HepG2 (cell line): ENCODE measurements around the gene EPN3. TPM values are rescaled to one million over a fixed set of nuclear protein-coding genes. Genes with fewer than 3 reads are reported as not detected.

ENCODE experiments used
- GZF1 ChIP-seq: sonication (generic); formaldehyde crosslinking; IDR thresholded peaks from 2 replicates; pipeline ENCODE4 v1.5.1; 2020; ENCODE audit warnings: mild to moderate bottlenecking, missing genetic modification reagents
- IRF1 ChIP-seq: sonication (generic); formaldehyde crosslinking; IDR thresholded peaks from 2 replicates; pipeline ENCODE4 v1.4.0; 2020; ENCODE audit warnings: low read depth, mild to moderate bottlenecking, missing genetic modification reagents
- NCOA1 ChIP-seq: sonication (generic); formaldehyde crosslinking; IDR thresholded peaks from 2 replicates; pipeline ENCODE4 v1.9.0; 2021; ENCODE audit warnings: missing genetic modification reagents
- PLRG1 ChIP-seq: fragments of 450-650 bp; conservative IDR thresholded peaks from 2 replicates; pipeline ENCODE4 v1.6.1; 2016
- RNF2 ChIP-seq: fragments of 450-650 bp; conservative IDR thresholded peaks from 2 replicates; pipeline ENCODE4 v1.6.1; 2016; ENCODE audit warnings: low read depth
- RXRB ChIP-seq: IDR thresholded peaks from 2 replicates; pipeline ENCODE4 v1.6.1; 2016; ENCODE audit warnings: borderline replicate concordance, missing genetic modification reagents, missing compliant biosample characterization
- STAT5B ChIP-seq: sonication (generic); formaldehyde crosslinking; IDR thresholded peaks from 2 replicates; pipeline ENCODE4 v1.4.0; 2020; ENCODE audit warnings: missing genetic modification reagents
- TBX3 ChIP-seq: fragments of 450-650 bp; IDR thresholded peaks from 2 replicates; pipeline ENCODE4 v1.6.1; 2017; ENCODE audit warnings: antibody characterized with exemption, mild to moderate bottlenecking, inconsistent platforms, borderline replicate concordance
- ZBTB8A ChIP-seq: sonication (generic); formaldehyde crosslinking; IDR thresholded peaks from 2 replicates; pipeline ENCODE4 v1.4.0; 2020; ENCODE audit warnings: mild to moderate bottlenecking, low read depth, missing genetic modification reagents, borderline replicate concordance
- ZFP36 ChIP-seq: fragments of 150-350 bp; IDR thresholded peaks from 2 replicates; pipeline ENCODE4 v1.6.1; 2018; ENCODE audit warnings: borderline replicate concordance, low read length, low read depth; ENCODE audit not compliant: partially characterized antibody
- ZHX2 ChIP-seq, 2 experiments: sonication (generic) in 1 of 2; formaldehyde crosslinking in 1 of 2; IDR thresholded peaks; 2 replicates each; pipeline versions ENCODE4 v1.6.1 to v1.9.0; 2014 to 2022; ENCODE audit warnings: antibody characterized with exemption in 1 of 2, borderline replicate concordance in 1 of 2, inconsistent platforms in 1 of 2, low read depth in 1 of 2, missing genetic modification reagents in 1 of 2
- ZNF335 ChIP-seq: sonication (generic); formaldehyde crosslinking; IDR thresholded peaks from 2 replicates; pipeline ENCODE4 v1.4.0; 2020; ENCODE audit warnings: missing genetic modification reagents
- ZNF703 ChIP-seq: sonication (generic); formaldehyde crosslinking; IDR thresholded peaks from 2 replicates; pipeline ENCODE4 v1.5.1; 2020; ENCODE audit warnings: missing genetic modification reagents, mild to moderate bottlenecking, moderate library complexity, borderline replicate concordance
- ZNF83 ChIP-seq: sonication (generic); formaldehyde crosslinking; IDR thresholded peaks from 2 replicates; pipeline ENCODE4 v1.4.0; 2020; ENCODE audit warnings: missing genetic modification reagents, mild to moderate bottlenecking, borderline replicate concordance
- ZNF878 ChIP-seq: sonication (generic); formaldehyde crosslinking; IDR thresholded peaks from 2 replicates; pipeline ENCODE4 v1.8.1; 2023; ENCODE audit warnings: mild to moderate bottlenecking, missing genetic modification reagents, moderate library complexity
- polyA plus RNA-seq, 8 experiments: library from polyadenylated mRNA; depleted of rRNA in 3 of 8; stranded (reverse) in 7 of 8; unstranded in 1 of 8; fragments of >200 nt; fragmentation: Illumina TruSeq in 4 of 8; extraction: Trizol in 4 of 8; gene quantifications; 2 replicates each; pipeline versions ENCODE4 v1.2.1 to v1.2.3, GENCODE V29; 2011 to 2016; ENCODE audit warnings: low read depth in 4 of 8, missing spikeins in 1 of 8, mixed read lengths in 1 of 8; ENCODE audit not compliant: insufficient read depth in 1 of 8
- total RNA-seq, 5 experiments: library from RNA; depleted of rRNA; stranded (reverse); fragments of >200 nt; fragmentation: Illumina TruSeq; extraction: Trizol; gene quantifications; 2 replicates each; pipeline ENCODE4 v1.2.3, GENCODE V29; 2016; ENCODE audit warnings: low read depth in 1 of 5
- TF ChIP-seq, protein P1 (sequence below): IDR thresholded peaks from 2 replicates; pipeline ENCODE4 v1.6.1; 2016; ENCODE audit warnings: low read depth, control low read depth
- TF ChIP-seq, protein P2 (sequence below): sonication (generic); formaldehyde crosslinking; IDR thresholded peaks from 2 replicates; pipeline ENCODE4 v1.4.0; 2020; ENCODE audit warnings: missing genetic modification reagents
- TF ChIP-seq, protein P3 (sequence below): sonication (generic); formaldehyde crosslinking; conservative IDR thresholded peaks from 2 replicates; pipeline ENCODE4 v1.4.0; 2020; ENCODE audit warnings: missing genetic modification reagents

The EPN3 gene
- total and polyA plus RNA-seq, 2 of the 13 experiments (the other 11 are each of a cell fraction or from before 2014, with no cell fraction given) = 0.11 to 0.95 TPM

GRCh38 chr17:50538549-50539410, 6.2 kb downstream of the EPN3 start (continued):
- peak; percentile 11; the same call in 1 of the 2 replicates for TF ChIP-seq ZHX2 (IDR thresholded peaks at IDR 0.05; ENCODE audit: low read depth)
- no peak for TF ChIP-seq ZHX2 (CRISPR knock-in tag; IDR thresholded peaks at IDR 0.05; ENCODE audit: borderline replicate concordance)
- 0 out of 2 replicates have a peak, but pooled peaks have one; percentile 45 for TF ChIP-seq ZNF83 (CRISPR knock-in tag)
- no peak for TF ChIP-seq ZNF878 (CRISPR knock-in tag)
- TF ChIP-seq, protein P1, sequence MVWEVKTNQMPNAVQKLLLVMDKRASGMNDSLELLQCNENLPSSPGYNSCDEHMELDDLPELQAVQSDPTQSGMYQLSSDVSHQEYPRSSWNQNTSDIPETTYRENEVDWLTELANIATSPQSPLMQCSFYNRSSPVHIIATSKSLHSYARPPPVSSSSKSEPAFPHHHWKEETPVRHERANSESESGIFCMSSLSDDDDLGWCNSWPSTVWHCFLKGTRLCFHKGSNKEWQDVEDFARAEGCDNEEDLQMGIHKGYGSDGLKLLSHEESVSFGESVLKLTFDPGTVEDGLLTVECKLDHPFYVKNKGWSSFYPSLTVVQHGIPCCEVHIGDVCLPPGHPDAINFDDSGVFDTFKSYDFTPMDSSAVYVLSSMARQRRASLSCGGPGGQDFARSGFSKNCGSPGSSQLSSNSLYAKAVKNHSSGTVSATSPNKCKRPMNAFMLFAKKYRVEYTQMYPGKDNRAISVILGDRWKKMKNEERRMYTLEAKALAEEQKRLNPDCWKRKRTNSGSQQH = peak; percentile 19; the same call in 1 of the 2 replicates
- TF ChIP-seq RNF2 = no peak
- TF ChIP-seq, protein P2, sequence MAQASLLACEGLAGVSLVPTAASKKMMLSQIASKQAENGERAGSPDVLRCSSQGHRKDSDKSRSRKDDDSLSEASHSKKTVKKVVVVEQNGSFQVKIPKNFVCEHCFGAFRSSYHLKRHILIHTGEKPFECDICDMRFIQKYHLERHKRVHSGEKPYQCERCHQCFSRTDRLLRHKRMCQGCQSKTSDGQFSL (CRISPR knock-in tag) = no peak
- no peak for TF ChIP-seq NCOA1
- TF ChIP-seq PLRG1 = no peak
- TF ChIP-seq TBX3 = no peak
- TF ChIP-seq STAT5B (CRISPR knock-in tag) = no peak
- TF ChIP-seq, protein P3, sequence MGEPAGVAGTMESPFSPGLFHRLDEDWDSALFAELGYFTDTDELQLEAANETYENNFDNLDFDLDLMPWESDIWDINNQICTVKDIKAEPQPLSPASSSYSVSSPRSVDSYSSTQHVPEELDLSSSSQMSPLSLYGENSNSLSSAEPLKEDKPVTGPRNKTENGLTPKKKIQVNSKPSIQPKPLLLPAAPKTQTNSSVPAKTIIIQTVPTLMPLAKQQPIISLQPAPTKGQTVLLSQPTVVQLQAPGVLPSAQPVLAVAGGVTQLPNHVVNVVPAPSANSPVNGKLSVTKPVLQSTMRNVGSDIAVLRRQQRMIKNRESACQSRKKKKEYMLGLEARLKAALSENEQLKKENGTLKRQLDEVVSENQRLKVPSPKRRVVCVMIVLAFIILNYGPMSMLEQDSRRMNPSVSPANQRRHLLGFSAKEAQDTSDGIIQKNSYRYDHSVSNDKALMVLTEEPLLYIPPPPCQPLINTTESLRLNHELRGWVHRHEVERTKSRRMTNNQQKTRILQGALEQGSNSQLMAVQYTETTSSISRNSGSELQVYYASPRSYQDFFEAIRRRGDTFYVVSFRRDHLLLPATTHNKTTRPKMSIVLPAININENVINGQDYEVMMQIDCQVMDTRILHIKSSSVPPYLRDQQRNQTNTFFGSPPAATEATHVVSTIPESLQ (CRISPR knock-in tag) = no peak
- TF ChIP-seq ZNF335 (CRISPR knock-in tag) = no peak
- no peak for TF ChIP-seq ZNF703 (CRISPR knock-in tag)
- no peak for TF ChIP-seq IRF1 (CRISPR knock-in tag)
- TF ChIP-seq ZBTB8A = no peak
- TF ChIP-seq ZFP36 = no peak
- no peak for TF ChIP-seq GZF1
- peak; percentile 49; the same call in 1 of the 2 replicates for TF ChIP-seq RXRB (CRISPR knock-in tag)
